Vagina (tissue), 2 donors: ENCODE measurements around the gene COL25A1. TPM values are rescaled to one million over a fixed set of nuclear protein-coding genes. Genes with fewer than 3 reads are reported as not detected.

Experiments used
- DNase-seq, 2 donors: peaks; one replicate each; pipeline ENCODE4 v3.0.0-alpha.2; 2017; ENCODE audit errors: extremely low spot score in 2 of 2
- H3K27ac ChIP-seq: fragments of 200-600 bp; sonication (generic); one replicate; pipeline ENCODE4 v1.5.1; 2019
- H3K27me3 ChIP-seq: fragments of 200-600 bp; sonication (generic); one replicate; pipeline ENCODE4 v1.5.1; 2019
- H3K36me3 ChIP-seq, 2 donors: fragments of 200-600 bp; sonication (generic); one replicate each; pipeline ENCODE4 v1.5.1; 2017 to 2019
- H3K4me1 ChIP-seq: fragments of 200-600 bp; sonication (generic); one replicate; pipeline ENCODE4 v1.5.1; 2019
- H3K4me3 ChIP-seq, 2 donors: fragments of 200-600 bp; sonication (generic); 1 replicate in 1 of 2; 2 replicates in 1 of 2; pipeline ENCODE4 v1.5.1; 2016 to 2019
- H3K9me3 ChIP-seq: fragments of 200-600 bp; sonication (generic); one replicate; pipeline ENCODE4 v1.5.1; 2019
- CTCF ChIP-seq, 3 experiments: fragments of 450-650 bp in 2 of 3; fragments of 200-600 bp in 1 of 3; sonication (generic) in 1 of 3; IDR thresholded peaks; one replicate each; pipeline ENCODE4 v1.5.1; 2017 to 2019; ENCODE audit warnings: antibody characterized with exemption in 3 of 3, mild to moderate bottlenecking in 2 of 3, moderate library complexity in 2 of 3
- POLR2A ChIP-seq, 2 donors: fragments of 450-650 bp; IDR thresholded peaks; one replicate each; pipeline ENCODE4 v1.6.1; 2017; ENCODE audit warnings: antibody characterized with exemption in 2 of 2, mild to moderate bottlenecking in 2 of 2, moderate library complexity in 2 of 2
- POLR2AphosphoS5 ChIP-seq, 2 donors: sonication (generic); formaldehyde crosslinking; IDR thresholded peaks; one replicate each; pipeline ENCODE4 v1.9.0; 2017; ENCODE audit warnings: antibody characterized with exemption in 2 of 2, mild to moderate bottlenecking in 2 of 2, low read depth in 1 of 2; ENCODE audit not compliant: insufficient read depth in 1 of 2
- intact Hi-C: fragments of 100-400 bp; cut with DNase I; formaldehyde crosslinking; loops from one replicate; pipeline ENCODE4 v1.15.1; 2023
- total RNA-seq: library from RNA; depleted of rRNA; stranded (reverse); fragments of >200 nt; gene quantifications from one replicate; pipeline ENCODE4 v1.2.3, GENCODE V29; 2016

Gene COL25A1
- total RNA-seq, 1 donor from 2014 or later: 0.49 TPM

GRCh38 chr4:108890484-108890881 lies 412.0 kb downstream of the COL25A1 start:
- H3K36me3 ChIP-seq: no peaks in the 10 kb centered on the region
- intact Hi-C loops: no loop called here
- no peaks in the 10 kb centered on the region for H3K9me3 ChIP-seq
- H3K27ac ChIP-seq: no peak overlapping the region
- no peaks in the 10 kb centered on the region for H3K4me1 ChIP-seq
- H3K27me3 ChIP-seq: no peaks in the 10 kb centered on the region
- no peak overlapping the region for H3K4me3 ChIP-seq
- no peak for TF ChIP-seq POLR2AphosphoS5 (IDR thresholded peaks at IDR 0.05; ENCODE audit: insufficient read depth in 1 of 2, low read depth in 1 of 2)
- no peak for TF ChIP-seq CTCF (IDR thresholded peaks at IDR 0.05)
- no peak for TF ChIP-seq POLR2A (IDR thresholded peaks at IDR 0.05)
- no peak for DNase-seq

- no peaks in the 10 kb centered on the region for H3K9me3 ChIP-seq
- H3K27ac ChIP-seq: no peak overlapping the region
- no peaks in the 10 kb centered on the region for H3K36me3 ChIP-seq
- no peak for DNase-seq
- H3K27me3 ChIP-seq: no peaks in the 10 kb centered on the region
- no peaks in the 10 kb centered on the region for H3K4me1 ChIP-seq
- TF ChIP-seq POLR2A (IDR thresholded peaks at IDR 0.05) (no peak), CTCF (IDR thresholded peaks at IDR 0.05) (no peak), POLR2AphosphoS5 (IDR thresholded peaks at IDR 0.05; ENCODE audit: insufficient read depth in 1 of 2, low read depth in 1 of 2) (no peak)
- no peak overlapping the region for H3K4me3 ChIP-seq
- intact Hi-C loops: no loop called here
Measured at GRCh38 chr4:108889696-108890483, 412.6 kb downstream of the COL25A1 start.

- Histone ChIP-seq H3K9me3 (no peaks in the 10 kb centered on the region), H3K4me1 (no peaks in the 10 kb centered on the region), H3K27ac (no peak overlapping the region), H3K27me3 (no peaks in the 10 kb centered on the region), H3K36me3 (no peaks in the 10 kb centered on the region), H3K4me3 (no peak overlapping the region)
- no peak for TF ChIP-seq POLR2A (IDR thresholded peaks at IDR 0.05)
- TF ChIP-seq POLR2AphosphoS5 (IDR thresholded peaks at IDR 0.05; ENCODE audit: insufficient read depth in 1 of 2, low read depth in 1 of 2): no peak
- no peak for TF ChIP-seq CTCF (IDR thresholded peaks at IDR 0.05)
- intact Hi-C loops: no loop called here
- no peak for DNase-seq
Measured at GRCh38 chr4:108888769-108889168, 413.7 kb downstream of the COL25A1 start.

DNA sequence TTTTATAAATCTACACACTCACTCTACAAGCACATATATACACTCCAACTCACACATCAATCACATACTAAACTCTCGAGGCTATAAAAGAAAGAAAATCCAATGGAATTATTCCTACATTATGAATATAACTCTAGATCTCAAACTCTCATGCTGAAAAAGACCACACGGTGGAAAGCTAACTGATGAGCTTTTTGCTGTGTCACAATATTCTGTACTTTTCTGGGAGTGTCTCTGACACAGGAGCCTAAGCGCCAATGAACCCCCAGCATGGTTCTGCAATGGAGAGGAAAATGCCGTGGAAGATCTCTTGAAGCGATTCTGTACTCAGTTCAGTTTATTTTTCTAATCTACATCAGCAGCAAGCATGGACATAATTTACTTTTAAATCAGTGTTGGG lies 415.4 kb downstream of the COL25A1 start:
- Histone ChIP-seq H3K27ac (no peak overlapping the region), H3K4me3 (no peak overlapping the region), H3K27me3 (no peaks in the 10 kb centered on the region), H3K9me3 (no peaks in the 10 kb centered on the region), H3K36me3 (no peaks in the 10 kb centered on the region), H3K4me1 (no peaks in the 10 kb centered on the region)
- no peak for TF ChIP-seq POLR2AphosphoS5 (IDR thresholded peaks at IDR 0.05; ENCODE audit: insufficient read depth in 1 of 2, low read depth in 1 of 2)
- no peak for TF ChIP-seq POLR2A (IDR thresholded peaks at IDR 0.05)
- no peak for TF ChIP-seq CTCF (IDR thresholded peaks at IDR 0.05)
- DNase-seq: no peak
- intact Hi-C loops: no loop called here

DNA sequence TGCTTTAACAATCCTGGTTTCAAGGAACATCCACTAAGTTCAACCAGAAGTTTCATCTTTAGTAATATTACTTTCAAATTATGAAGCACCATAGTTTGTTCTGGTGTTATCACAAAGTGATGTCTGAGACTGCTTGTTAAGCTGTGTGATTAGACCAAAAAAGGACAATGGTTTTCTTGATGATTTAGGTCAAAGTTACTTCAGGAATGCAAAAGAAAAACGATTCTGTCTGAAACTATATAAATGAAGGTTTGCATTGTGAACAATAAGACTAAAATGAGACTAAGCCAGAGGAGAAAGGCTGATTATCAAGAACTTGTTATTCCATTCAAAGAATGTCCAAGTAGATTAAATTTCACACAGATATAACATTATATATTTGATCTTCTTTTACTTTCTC lies 417.2 kb downstream of the COL25A1 start:
- no peaks in the 10 kb centered on the region for H3K36me3 ChIP-seq
- no peaks in the 10 kb centered on the region for H3K4me1 ChIP-seq
- intact Hi-C loops: no loop called here
- DNase-seq: no peak
- no peak overlapping the region for H3K27ac ChIP-seq
- H3K4me3 ChIP-seq: no peak overlapping the region
- H3K27me3 ChIP-seq: no peaks in the 10 kb centered on the region
- no peaks in the 10 kb centered on the region for H3K9me3 ChIP-seq
- TF ChIP-seq CTCF (IDR thresholded peaks at IDR 0.05): no peak
- TF ChIP-seq POLR2A (IDR thresholded peaks at IDR 0.05): no peak
- no peak for TF ChIP-seq POLR2AphosphoS5 (IDR thresholded peaks at IDR 0.05; ENCODE audit: insufficient read depth in 1 of 2, low read depth in 1 of 2)
